ENCODE measurements around the gene FEM1A.
"Not testable (repeated sequence)": the region's sequence is repeated elsewhere in the genome, so short reads cannot be mapped to it uniquely, and the experiment has no call there.

Gene FEM1A

GRCh38 chr19:4774136-4774535 is 17.4 kb upstream of the FEM1A start:
- in situ Hi-C loops (cut with MboI; ENCODE audit: low sequenced_read_pairs): no loop called here

DNA sequence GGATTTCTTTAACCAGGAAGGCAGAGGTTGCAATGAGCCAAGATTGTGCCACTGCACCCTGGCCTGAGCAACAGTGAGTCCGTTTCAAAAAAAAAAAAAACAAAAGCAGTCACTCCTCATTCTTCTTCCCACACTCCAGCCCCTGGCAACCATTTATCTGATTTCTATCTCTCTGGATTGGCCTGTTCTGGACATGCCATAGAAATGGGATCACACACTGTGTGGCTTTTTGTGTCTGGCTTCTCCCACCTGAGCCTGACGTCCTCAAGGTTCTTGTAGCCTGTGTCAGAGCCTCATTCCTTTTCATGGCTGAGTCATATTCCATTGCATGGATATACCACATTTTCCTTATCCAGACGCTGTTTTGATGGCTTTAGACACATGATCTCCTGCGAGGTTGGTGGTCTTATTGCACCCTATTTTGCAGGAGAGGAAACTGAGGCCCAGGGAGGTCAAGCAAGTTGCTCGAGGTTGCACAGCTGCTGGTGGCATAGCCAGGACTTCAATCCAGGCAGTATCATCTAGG is 15.8 kb upstream of the FEM1A start:
- in situ Hi-C loops (cut with MboI; ENCODE audit: low sequenced_read_pairs): no loop called here

DNA sequence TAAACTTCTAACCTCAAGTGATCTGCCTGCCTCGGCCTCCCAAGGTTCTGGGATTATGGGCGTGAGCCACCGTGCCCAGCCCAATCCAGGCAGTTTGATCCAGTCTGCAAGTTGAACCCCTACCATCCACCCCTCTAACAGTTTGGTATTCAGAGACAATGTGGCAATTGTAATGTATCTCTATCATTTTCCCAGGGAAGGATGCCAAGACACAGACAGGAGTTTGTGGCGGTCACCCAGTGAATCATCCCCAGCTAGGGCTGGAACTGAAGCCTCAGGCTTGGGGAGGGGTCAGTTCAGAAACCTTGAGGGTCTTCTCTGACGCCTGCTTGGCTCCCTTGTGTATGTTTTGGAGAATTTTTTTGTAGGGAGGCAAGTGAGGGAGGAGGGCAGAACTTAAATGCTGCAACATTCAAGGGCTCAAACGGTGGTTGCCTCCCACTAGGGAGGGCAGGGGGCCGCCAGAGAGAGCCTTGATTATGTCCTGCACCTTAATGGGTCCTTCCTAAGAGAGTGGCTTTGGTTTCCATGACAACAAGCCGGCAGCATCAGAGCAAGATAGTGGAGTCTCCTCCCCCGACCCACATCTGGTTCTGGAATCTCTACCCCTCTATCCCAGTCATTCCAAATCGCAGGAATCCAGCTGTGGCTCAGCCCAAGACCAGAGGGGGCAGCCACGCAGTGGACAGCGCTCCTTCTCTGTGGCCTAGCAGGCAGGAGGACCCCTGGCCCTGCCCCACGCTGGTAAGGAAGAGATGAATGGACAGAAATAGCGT is 14.9 kb upstream of the FEM1A start:
- in situ Hi-C loops (cut with MboI; ENCODE audit: low sequenced_read_pairs): no loop called here

- in situ Hi-C loops (cut with MboI; ENCODE audit: low sequenced_read_pairs): not testable (repeated sequence)
Measured at GRCh38 chr19:4778124-4778523, 13.4 kb upstream of the FEM1A start.

- in situ Hi-C loops (cut with MboI; ENCODE audit: low sequenced_read_pairs): no loop called here
Measured at GRCh38 chr19:4780860-4781259, 10.7 kb upstream of the FEM1A start.

DNA sequence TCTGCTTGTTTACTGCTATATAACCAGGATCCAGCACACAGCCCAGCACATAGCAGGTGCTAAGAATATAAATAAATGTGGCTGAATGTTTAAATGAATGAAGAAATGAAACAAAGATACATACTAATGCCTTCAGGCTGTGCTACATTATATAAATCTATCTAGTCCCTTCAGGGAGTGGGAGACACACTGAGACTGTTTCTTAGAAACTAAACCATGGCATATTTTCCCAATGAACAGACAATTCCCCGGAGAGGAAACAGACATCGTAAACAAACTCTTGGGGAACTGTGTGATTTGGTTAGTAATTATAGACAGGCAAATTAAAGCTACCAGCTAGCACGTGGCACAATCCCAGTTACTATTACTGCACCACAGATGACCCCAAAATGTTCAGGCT is 9.7 kb upstream of the FEM1A start:
- in situ Hi-C loops (cut with MboI; ENCODE audit: low sequenced_read_pairs): no loop called here

DNA sequence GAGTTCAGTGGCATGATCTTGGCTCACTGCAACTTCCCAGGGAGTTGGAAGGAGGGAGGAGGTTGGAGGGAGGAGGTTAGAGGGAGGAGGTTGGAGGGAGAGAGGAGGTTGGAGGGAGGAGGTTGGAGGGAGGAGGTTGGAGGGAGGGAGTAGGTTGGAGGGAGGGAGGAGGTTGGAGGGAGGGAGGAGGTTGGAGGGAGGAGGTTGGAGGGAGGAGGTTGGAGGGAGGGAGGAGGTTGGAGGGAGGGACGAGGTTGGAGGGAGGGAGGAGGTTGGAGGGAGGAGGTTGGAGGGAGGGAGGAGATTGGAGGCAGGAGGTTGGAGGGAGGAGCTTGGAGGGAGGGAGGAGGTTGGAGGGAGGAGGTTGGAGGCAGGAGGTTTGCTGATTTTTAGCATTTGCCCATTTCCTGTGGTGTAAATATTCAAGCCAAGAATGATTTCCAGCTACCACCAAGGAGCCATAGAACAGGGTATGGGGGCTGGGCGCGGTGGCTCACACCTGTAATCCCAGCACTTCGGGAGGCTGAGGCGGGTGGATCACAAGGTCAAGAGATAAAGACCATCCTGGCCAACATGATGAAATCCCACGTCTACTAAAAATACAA is 5.0 kb upstream of the FEM1A start:
- in situ Hi-C loops (cut with MboI; ENCODE audit: low sequenced_read_pairs): not testable (repeated sequence)

- in situ Hi-C loops (cut with MboI; ENCODE audit: low sequenced_read_pairs): loop anchor here (5.0 kb wide), 1 partner anchor 65 kb away; no protein-coding TSS in a partner anchor
Measured at GRCh38 chr19:4792019-4792865, 708 bp downstream of the FEM1A start.

GRCh38 chr19:4792866-4793195 is 1.3 kb downstream of the FEM1A start:
- in situ Hi-C loops (cut with MboI; ENCODE audit: low sequenced_read_pairs): loop anchor here (5.0 kb wide), 1 partner anchor 66 kb away; no protein-coding TSS in a partner anchor

DNA sequence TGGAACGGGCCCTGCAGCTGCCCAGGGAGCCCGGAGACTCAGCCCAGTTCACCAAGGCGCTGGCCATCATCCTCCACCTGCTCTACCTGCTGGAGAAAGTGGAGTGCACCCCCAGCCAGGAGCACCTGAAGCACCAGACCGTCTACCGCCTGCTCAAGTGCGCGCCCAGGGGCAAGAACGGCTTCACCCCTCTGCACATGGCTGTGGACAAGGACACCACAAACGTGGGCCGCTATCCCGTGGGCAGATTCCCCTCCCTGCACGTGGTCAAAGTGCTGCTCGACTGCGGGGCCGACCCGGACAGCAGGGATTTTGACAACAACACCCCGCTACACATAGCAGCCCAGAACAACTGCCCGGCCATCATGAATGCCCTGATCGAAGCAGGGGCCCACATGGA is 1.7 kb downstream of the FEM1A start:
- in situ Hi-C loops (cut with MboI; ENCODE audit: low sequenced_read_pairs): loop anchor here (5.0 kb wide), 1 partner anchor 66 kb away; no protein-coding TSS in a partner anchor

DNA sequence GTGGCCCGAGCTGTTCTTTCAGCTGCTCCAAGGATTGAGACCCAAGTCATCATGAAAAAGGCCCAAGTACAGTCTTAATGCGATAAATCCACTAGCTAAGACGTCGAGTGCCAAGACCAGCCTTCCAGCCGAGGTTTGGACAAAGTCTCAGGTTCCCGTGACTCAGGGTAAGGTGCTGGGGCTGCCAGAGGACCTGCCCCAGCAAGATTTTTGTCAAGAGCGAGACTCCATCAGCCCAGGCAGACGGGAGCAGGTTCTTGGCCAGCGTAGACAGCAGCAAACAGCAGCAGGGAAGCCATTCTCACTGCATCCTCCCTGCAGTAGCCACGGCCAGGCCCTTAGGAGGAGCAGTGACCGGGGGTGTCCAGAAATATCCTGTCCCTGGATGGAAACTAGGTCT is 3.4 kb downstream of the FEM1A start:
- in situ Hi-C loops (cut with MboI; ENCODE audit: low sequenced_read_pairs): loop anchor here (5.0 kb wide), 1 partner anchor 68 kb away; no protein-coding TSS in a partner anchor

GRCh38 chr19:4795400-4795799 is 3.9 kb downstream of the FEM1A start:
- in situ Hi-C loops (cut with MboI; ENCODE audit: low sequenced_read_pairs): no loop called here

GRCh38 chr19:4800591-4801081 is 9.1 kb downstream of the FEM1A start:
- in situ Hi-C loops (cut with MboI; ENCODE audit: low sequenced_read_pairs): no loop called here

DNA sequence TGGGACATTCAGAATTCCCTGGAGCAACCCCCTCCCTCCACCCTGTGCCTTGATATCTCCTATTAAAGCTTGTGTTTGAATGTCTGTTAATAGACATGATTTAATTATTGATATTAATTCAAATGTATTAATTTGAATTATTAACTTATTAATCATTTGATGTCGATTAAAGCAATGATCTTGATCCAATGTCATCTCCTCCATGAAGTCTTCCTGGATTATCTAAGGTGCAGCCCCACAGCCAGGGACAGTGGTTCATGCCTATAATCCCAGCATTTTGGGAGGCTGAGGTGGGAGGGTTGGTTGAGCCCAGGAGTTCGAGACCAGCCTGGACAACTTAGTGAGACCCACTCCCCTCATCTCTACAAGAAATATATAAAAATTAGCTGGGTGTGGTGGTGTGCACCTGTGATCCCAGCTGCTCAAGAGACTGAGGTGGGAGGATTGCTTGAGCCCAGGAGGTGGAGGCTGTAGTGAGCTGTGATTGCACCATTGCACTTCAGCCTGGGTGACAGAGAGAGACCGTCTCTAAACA is 9.6 kb downstream of the FEM1A start:
- in situ Hi-C loops (cut with MboI; ENCODE audit: low sequenced_read_pairs): no loop called here

DNA sequence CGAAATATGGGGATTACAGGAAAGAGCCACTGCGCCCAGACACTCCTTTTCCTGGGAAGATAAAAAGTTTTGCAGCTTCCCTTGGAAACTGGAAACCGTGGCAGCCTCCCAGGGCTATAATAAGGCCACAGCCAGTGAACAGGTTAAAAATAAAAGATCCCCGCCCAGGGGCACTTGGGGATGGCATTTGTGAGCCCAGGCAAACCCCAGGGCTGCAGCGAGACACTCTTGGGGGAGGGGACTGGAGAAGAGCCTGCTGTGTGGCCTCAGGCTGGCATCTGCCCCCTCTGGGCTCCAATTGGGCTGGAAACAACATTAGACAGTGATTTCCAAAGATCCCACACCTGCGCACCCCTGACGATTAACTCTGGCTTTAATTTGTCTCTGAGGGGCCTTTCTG is 11.2 kb downstream of the FEM1A start:
- in situ Hi-C loops (cut with MboI; ENCODE audit: low sequenced_read_pairs): no loop called here

- in situ Hi-C loops (cut with MboI; ENCODE audit: low sequenced_read_pairs): no loop called here
Measured at GRCh38 chr19:4803736-4804695, 12.5 kb downstream of the FEM1A start.

GRCh38 chr19:4805140-4805539 is 13.6 kb downstream of the FEM1A start:
- in situ Hi-C loops (cut with MboI; ENCODE audit: low sequenced_read_pairs): not testable (repeated sequence)

DNA sequence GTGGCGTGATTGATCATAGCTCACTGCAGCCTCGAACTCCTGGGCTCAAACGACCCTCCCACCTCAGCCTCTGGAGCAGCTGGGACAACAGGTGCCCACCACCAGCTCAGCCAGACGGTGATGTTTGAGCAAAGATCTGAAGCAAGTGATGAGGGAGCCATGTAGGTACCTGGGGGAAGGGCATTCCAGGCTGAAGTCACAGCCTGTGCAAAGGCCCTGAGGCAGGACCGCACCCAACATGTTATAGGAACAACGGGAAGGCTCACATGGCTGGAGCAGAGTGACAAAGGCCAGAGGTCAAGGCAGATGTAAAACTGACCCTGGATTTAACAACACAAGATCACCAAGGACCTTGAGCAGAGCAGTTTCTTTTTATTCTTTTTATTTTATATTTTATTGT is 14.8 kb downstream of the FEM1A start:
- in situ Hi-C loops (cut with MboI; ENCODE audit: low sequenced_read_pairs): no loop called here

GRCh38 chr19:4807188-4807587 is 15.7 kb downstream of the FEM1A start:
- in situ Hi-C loops (cut with MboI; ENCODE audit: low sequenced_read_pairs): no loop called here
